ENCODE measurements around the gene SMIM44. TPM values are rescaled to one million over a fixed set of nuclear protein-coding genes. Genes with fewer than 3 reads are reported as not detected.

Gene SMIM44
- total and polyA plus RNA-seq, 2 donors (not counting 1 experiment from before 2014, with no cell fraction given): not detected

GRCh38 chr19:3471954-3472655 lies 11.1 kb downstream of the SMIM44 start:
- Histone ChIP-seq H3K79me2 (ENCODE audit: control insufficient read depth, insufficient read depth, low read length) (no peaks in the 10 kb centered on the region), H4K20me1 (ENCODE audit: control insufficient read depth, insufficient read depth, low read length, poor library complexity, severe bottlenecking) (no peaks in the 10 kb centered on the region), H3K4me2 (replicated peaks; ENCODE audit: low read depth, low read length, poor library complexity, severe bottlenecking) (no peak overlapping the region), H2AFZ (ENCODE audit: insufficient read depth, low read depth, low read length, poor library complexity, severe bottlenecking) (no peak overlapping the region), H3K9ac (ENCODE audit: low read length) (no peak overlapping the region), H3K36me3 (replicated peaks in 1 of 2; ENCODE audit: control extremely low read depth in 1 of 2, control insufficient read depth in 1 of 2, extremely low read depth in 1 of 2, insufficient read depth in 2 of 2, low read length in 1 of 2) (no peaks in the 10 kb centered on the region), H3K27me3 (replicated peaks in 1 of 4; ENCODE audit: control extremely low read depth in 1 of 4, control insufficient read depth in 3 of 4, insufficient read depth in 4 of 4, low read length in 3 of 4) (peaks cover 0 to 5% (median 0%) of the 10 kb centered on the region in 4 experiments), H3K9me3 (ENCODE audit: control extremely low read depth in 1 of 3, control insufficient read depth in 2 of 3, insufficient read depth in 1 of 3, low read length in 2 of 3) (peaks cover 0 to 11% (median 3%) of the 10 kb centered on the region in 3 donors), H3K27ac (ENCODE audit: low read length in 2 of 2) (no peak overlapping the region), H3K4me3 (ENCODE audit: control extremely low read depth in 1 of 5, extremely low read depth in 1 of 5, insufficient read depth in 1 of 5, low read depth in 2 of 5, low read length in 4 of 5) (no peak overlapping the region), H3K4me1 (ENCODE audit: control insufficient read depth in 2 of 2, insufficient read depth in 2 of 2, low read length in 2 of 2) (no peaks in the 10 kb centered on the region)
- no peak for TF ChIP-seq EZH2 (IDR thresholded peaks at IDR 0.05; ENCODE audit: borderline replicate concordance, insufficient read depth, low read depth, low read length, poor library complexity, severe bottlenecking)
- peak; percentile 62 for TF ChIP-seq CTCF (IDR thresholded peaks at IDR 0.05)
- CTCF ChIA-PET: interaction anchor here (0.5 to 2.8 kb wide), 10 partner anchors 11 to 235 kb away, joined by 3 to 17 read pairs (median 4); partner anchors contain the start of gene TJP3
- POLR2A ChIA-PET: no interaction called here
- ATAC-seq (ENCODE audit: low read depth): peak; percentile 47
- no peak overlapping the region for H3K27ac Mint-ChIP-seq
- intact Hi-C loops (cut with micrococcal nuclease): no loop called here
- 35% methylated on average over 12 of the region's 24 CpGs for WGBS (ENCODE audit: insufficient coverage)
- H3K27me3 Mint-ChIP-seq: peaks cover 4% of the 10 kb centered on the region
- peak; percentile 53 for DNase-seq
- peaks cover 3% of the 10 kb centered on the region for H3K9me3 Mint-ChIP-seq (ENCODE audit: insufficient read depth)
- H3K4me1 Mint-ChIP-seq: no peaks in the 10 kb centered on the region
- no peak overlapping the region for H3K4me3 Mint-ChIP-seq

GRCh38 chr19:3470500-3471128 lies 12.6 kb downstream of the SMIM44 start:
- 71% methylated on average over 7 of the region's 11 CpGs for WGBS (ENCODE audit: insufficient coverage)
- H3K27me3 Mint-ChIP-seq: peaks cover 4% of the 10 kb centered on the region
- H3K9me3 ChIP-seq (ENCODE audit: control extremely low read depth in 1 of 3, control insufficient read depth in 2 of 3, insufficient read depth in 1 of 3, low read length in 2 of 3): peaks cover 0 to 11% (median 3%) of the 10 kb centered on the region in 3 donors
- H3K36me3 ChIP-seq (replicated peaks in 1 of 2; ENCODE audit: control extremely low read depth in 1 of 2, control insufficient read depth in 1 of 2, extremely low read depth in 1 of 2, insufficient read depth in 2 of 2, low read length in 1 of 2): no peaks in the 10 kb centered on the region
- peaks cover 0 to 3% (median 0%) of the 10 kb centered on the region in 4 experiments for H3K27me3 ChIP-seq (replicated peaks in 1 of 4; ENCODE audit: control extremely low read depth in 1 of 4, control insufficient read depth in 3 of 4, insufficient read depth in 4 of 4, low read length in 3 of 4)
- no peak for DNase-seq
- no peak overlapping the region for H3K4me3 ChIP-seq (ENCODE audit: control extremely low read depth in 1 of 5, extremely low read depth in 1 of 5, insufficient read depth in 1 of 5, low read depth in 2 of 5, low read length in 4 of 5)
- no peak overlapping the region for H3K9ac ChIP-seq (ENCODE audit: low read length)
- intact Hi-C loops (cut with micrococcal nuclease): no loop called here
- H3K79me2 ChIP-seq (ENCODE audit: control insufficient read depth, insufficient read depth, low read length): no peaks in the 10 kb centered on the region
- no peaks in the 10 kb centered on the region for H3K4me1 ChIP-seq (ENCODE audit: control insufficient read depth in 2 of 2, insufficient read depth in 2 of 2, low read length in 2 of 2)
- peaks cover 3% of the 10 kb centered on the region for H3K9me3 Mint-ChIP-seq (ENCODE audit: insufficient read depth)
- H2AFZ ChIP-seq (ENCODE audit: insufficient read depth, low read depth, low read length, poor library complexity, severe bottlenecking): no peak overlapping the region
- H4K20me1 ChIP-seq (ENCODE audit: control insufficient read depth, insufficient read depth, low read length, poor library complexity, severe bottlenecking): no peaks in the 10 kb centered on the region
- no peak overlapping the region for H3K4me2 ChIP-seq (replicated peaks; ENCODE audit: low read depth, low read length, poor library complexity, severe bottlenecking)
- H3K27ac ChIP-seq (ENCODE audit: low read length in 2 of 2): no peak overlapping the region
- ChIA-PET POLR2A (interaction anchor here (0.7 kb wide), 1 partner anchor 166 kb away, joined by 6 read pairs; no protein-coding TSS in a partner anchor), CTCF (interaction anchor here (0.6 to 3.7 kb wide), 4 partner anchors 15 to 184 kb away, joined by 3 to 16 read pairs (median 6); no protein-coding TSS in a partner anchor)
- no peak overlapping the region for H3K4me3 Mint-ChIP-seq
- ATAC-seq (ENCODE audit: low read depth): no peak
- no peak for TF ChIP-seq EZH2 (IDR thresholded peaks at IDR 0.05; ENCODE audit: borderline replicate concordance, insufficient read depth, low read depth, low read length, poor library complexity, severe bottlenecking)
- no peak for TF ChIP-seq CTCF (IDR thresholded peaks at IDR 0.05)
- no peak overlapping the region for H3K27ac Mint-ChIP-seq
- H3K4me1 Mint-ChIP-seq: no peaks in the 10 kb centered on the region

Data from B cell (primary cell).